Spleen (tissue), 7 donors: ENCODE results near the gene CASTOR1.

Experiments used
- CTCF ChIP-seq, 11 experiments: fragments of 200-600 bp in 7 of 11; fragments of 450-650 bp in 4 of 11; sonication (generic) in 4 of 11; IDR thresholded peaks in 8 of 11; conservative IDR thresholded peaks in 3 of 11; 1 replicate in 7 of 11; 2 replicates in 4 of 11; pipeline versions ENCODE4 v1.4.0 to v1.8.0; 2016 to 2021; ENCODE audit warnings: antibody characterized with exemption in 11 of 11, inconsistent platforms in 4 of 11, mild to moderate bottlenecking in 1 of 11
- POLR2A ChIP-seq, 3 donors: fragments of 450-650 bp; IDR thresholded peaks; one replicate each; pipeline ENCODE4 v1.5.1; 2017; ENCODE audit warnings: antibody characterized with exemption in 3 of 3, mild to moderate bottlenecking in 1 of 3
- donor health status: DM: no; HTN: no; CAD: no; lungs with moderate emphysema.
- donor health status: DM: no; HTN: no; CAD: no.
- donor health status: DM: no; HTN: no; CAD: no.

DNA sequence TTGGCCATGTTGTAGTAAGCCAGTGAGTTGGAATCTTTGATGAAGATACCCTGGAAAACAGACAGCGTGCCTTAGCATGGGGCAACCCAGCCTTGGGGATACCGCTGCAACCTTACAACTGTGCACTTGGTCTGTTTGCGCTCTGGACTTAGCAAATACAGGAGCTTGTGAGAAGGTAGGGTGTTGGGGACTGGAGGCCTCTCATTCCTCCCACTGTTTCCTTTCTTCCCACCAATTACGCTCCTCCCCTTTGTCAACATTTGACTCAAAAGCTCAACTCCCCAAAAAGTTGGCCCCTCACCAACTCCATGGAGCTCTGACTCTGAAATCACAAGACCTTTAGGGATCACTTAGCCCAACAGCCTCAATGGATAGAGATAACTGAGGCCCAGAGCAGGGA is 45.3 kb upstream of the CASTOR1 start:
- no peak for TF ChIP-seq CTCF (IDR thresholded peaks at IDR 0.05 in 8 of 11, conservative IDR thresholded peaks at IDR 0.05 in 3 of 11)
- TF ChIP-seq POLR2A (IDR thresholded peaks at IDR 0.05): no peak
